ENCODE measurements around the gene SPRR2A.

Gene SPRR2A

GRCh38 chr1:153057375-153057774 lies at the start of gene SPRR2A:
Gene SPRR2A (minus strand): TSS chr1:153057512. CDS start chr1:153056735, 777 bp downstream.
- TF ChIP-seq CTCF (conservative IDR thresholded peaks at IDR 0.05; ENCODE audit: low read depth) = no peak
- POLR2A ChIA-PET (ENCODE audit: low non-redundant PET) = no interaction called here

GRCh38 chr1:153100245-153100644 lies 42.9 kb upstream of the SPRR2A start:
- no peak overlapping the region for H3K27ac ChIP-seq
- ChIA-PET CTCF (no interaction called here), POLR2A (ENCODE audit: low non-redundant PET) (no interaction called here)
- no peak for TF ChIP-seq CTCF (conservative IDR thresholded peaks at IDR 0.05; ENCODE audit: low read depth)
- peak; percentile 49 for DNase-seq (ENCODE audit: low spot score)

More at GRCh38 chr1:153057375-153057774, at the start of gene SPRR2A:
- CTCF ChIA-PET = no interaction called here
- no peak for DNase-seq (ENCODE audit: low spot score)
- H3K27ac ChIP-seq = no peak within 1 kb of the TSS

- ChIA-PET POLR2A (ENCODE audit: low non-redundant PET) (no interaction called here), CTCF (interaction anchor here (0.6 kb wide), 1 partner anchor 396 kb away, joined by 3 read pairs; no protein-coding TSS in a partner anchor)
- no peak for TF ChIP-seq CTCF (conservative IDR thresholded peaks at IDR 0.05; ENCODE audit: low read depth)
- H3K27ac ChIP-seq = no peak overlapping the region
- DNase-seq (ENCODE audit: low spot score) = no peak
These were observed 42.2 kb upstream of the SPRR2A start for GRCh38 chr1:153099461-153100045.

GRCh38 chr1:153095764-153096163 lies 38.5 kb upstream of the SPRR2A start:
- no peak overlapping the region for H3K27ac ChIP-seq
- no peak for DNase-seq (ENCODE audit: low spot score)
- TF ChIP-seq CTCF (conservative IDR thresholded peaks at IDR 0.05; ENCODE audit: low read depth) = no peak
- ChIA-PET CTCF (no interaction called here), POLR2A (ENCODE audit: low non-redundant PET) (no interaction called here)

GRCh38 chr1:153094426-153094825 lies 37.1 kb upstream of the SPRR2A start, which contains the start of gene SPRR2E:
Gene SPRR2E (minus strand): TSS chr1:153094526. CDS start chr1:153093751, 775 bp downstream.
- ChIA-PET POLR2A (ENCODE audit: low non-redundant PET) (no interaction called here), CTCF (no interaction called here)
- H3K27ac ChIP-seq = no peak within 1 kb of the TSS
- TF ChIP-seq CTCF (conservative IDR thresholded peaks at IDR 0.05; ENCODE audit: low read depth) = no peak
- DNase-seq (ENCODE audit: low spot score) = no peak

- no peak for TF ChIP-seq CTCF (conservative IDR thresholded peaks at IDR 0.05; ENCODE audit: low read depth)
- CTCF ChIA-PET = interaction anchor here (0.6 kb wide), 1 partner anchor 55 kb away, joined by 8 read pairs; no protein-coding TSS in a partner anchor
- no peak overlapping the region for H3K27ac ChIP-seq
- DNase-seq (ENCODE audit: low spot score) = no peak
- POLR2A ChIA-PET (ENCODE audit: low non-redundant PET) = no interaction called here
These were observed 30.3 kb upstream of the SPRR2A start for GRCh38 chr1:153087652-153088051.
